ENCODE results near the gene ACTL6B.

Gene ACTL6B

GRCh38 chr7:100683659-100684533, 27.6 kb upstream of the ACTL6B start:
- no peak for ATAC-seq

- ATAC-seq = no peak
Measured at GRCh38 chr7:100682991-100683658, 26.9 kb upstream of the ACTL6B start.

- peak in 1 of 2 donors; percentile 26 for ATAC-seq
Measured at GRCh38 chr7:100682228-100682741, 26.0 kb upstream of the ACTL6B start.

GRCh38 chr7:100681491-100682227, 25.4 kb upstream of the ACTL6B start:
- no peak for ATAC-seq

GRCh38 chr7:100680576-100681271, 24.5 kb upstream of the ACTL6B start:
- ATAC-seq = no peak

- ATAC-seq = no peak
Measured at GRCh38 chr7:100679927-100680575, 23.8 kb upstream of the ACTL6B start.

GRCh38 chr7:100679129-100679926, 23.1 kb upstream of the ACTL6B start:
- ATAC-seq = no peak

- ATAC-seq = no peak
Measured at GRCh38 chr7:100678291-100678984, 22.2 kb upstream of the ACTL6B start.

GRCh38 chr7:100677308-100678267, 21.3 kb upstream of the ACTL6B start:
- ATAC-seq = no peak

GRCh38 chr7:100676501-100677306, 20.5 kb upstream of the ACTL6B start:
- no peak for ATAC-seq

- peak; percentile 40 to 41 for ATAC-seq
Measured at GRCh38 chr7:100675581-100676350, 19.5 kb upstream of the ACTL6B start.

GRCh38 chr7:100675105-100675451, 18.8 kb upstream of the ACTL6B start:
- peak in 1 of 2 donors; percentile 0 for ATAC-seq

GRCh38 chr7:100674411-100675104, 18.3 kb upstream of the ACTL6B start:
- no peak for ATAC-seq

GRCh38 chr7:100673942-100674410, 17.7 kb upstream of the ACTL6B start:
- no peak for ATAC-seq

- peak; percentile 72 to 74 for ATAC-seq
Measured at GRCh38 chr7:100673302-100673941, 17.2 kb upstream of the ACTL6B start, which contains the start of gene GNB2. Gene GNB2 (plus strand): TSS chr7:100673740. CDS start chr7:100676266, 2,526 bp downstream.
